GM19023 (cell line): Measurements from ENCODE around the gene CD40.
"Not testable (repeated sequence)": the region's sequence is repeated elsewhere in the genome, so short reads cannot be mapped to it uniquely, and the experiment has no call there.

Experiments
- ATAC-seq: cut with Tn5 transposase; IDR thresholded peaks from one replicate; pipeline ENCODE4 v1.9.1; 2021; ENCODE audit warnings: mild to moderate bottlenecking, moderate library complexity; ENCODE audit not compliant: unreplicated experiment

The CD40 gene

GRCh38 chr20:46091622-46092535 is 26.2 kb upstream of the CD40 start:
- not testable (repeated sequence) for ATAC-seq

GRCh38 chr20:46093531-46093930 is 24.6 kb upstream of the CD40 start:
- ATAC-seq: no peak

- ATAC-seq: no peak
Observed at GRCh38 chr20:46099491-46100287, 18.4 kb upstream of the CD40 start.

GRCh38 chr20:46100444-46100843 is 17.7 kb upstream of the CD40 start:
- not testable (repeated sequence) for ATAC-seq

GRCh38 chr20:46100988-46101387 is 17.1 kb upstream of the CD40 start:
- no peak for ATAC-seq

GRCh38 chr20:46101957-46102356 is 16.2 kb upstream of the CD40 start:
- ATAC-seq: no peak

- ATAC-seq: no peak
Observed at GRCh38 chr20:46102940-46103339, 15.2 kb upstream of the CD40 start.

GRCh38 chr20:46104262-46104661 is 13.9 kb upstream of the CD40 start:
- ATAC-seq: no peak

- ATAC-seq: no peak
Observed at GRCh38 chr20:46107061-46107460, 11.1 kb upstream of the CD40 start.

- ATAC-seq: peak; percentile 85
Observed at GRCh38 chr20:46108435-46108841, 9.7 kb upstream of the CD40 start.

- ATAC-seq: no peak
Observed at GRCh38 chr20:46108976-46109375, 9.1 kb upstream of the CD40 start.

- ATAC-seq: peak; percentile 37
Observed at GRCh38 chr20:46111028-46111835, 6.9 kb upstream of the CD40 start.

- ATAC-seq: no peak
Observed at GRCh38 chr20:46111836-46112212, 6.3 kb upstream of the CD40 start.

- ATAC-seq: no peak
Observed at GRCh38 chr20:46112430-46113112, 5.5 kb upstream of the CD40 start.

- ATAC-seq: no peak
Observed at GRCh38 chr20:46113113-46113470, 5.0 kb upstream of the CD40 start.

- no peak for ATAC-seq
Observed at GRCh38 chr20:46114449-46114848, 3.7 kb upstream of the CD40 start.

- ATAC-seq: no peak
Observed at GRCh38 chr20:46118481-46119020, 437 bp downstream of the CD40 start.

- no peak for ATAC-seq
Observed at GRCh38 chr20:46119028-46119546, 973 bp downstream of the CD40 start.

- ATAC-seq: no peak
Observed at GRCh38 chr20:46119547-46119946, 1.4 kb downstream of the CD40 start.

GRCh38 chr20:46120136-46120535 is 2.0 kb downstream of the CD40 start:
- no peak for ATAC-seq
